Gastroesophageal sphincter (tissue), 4 donors: Measurements from ENCODE around the gene FAM234A. TPM values are rescaled to one million over a fixed set of nuclear protein-coding genes. Genes with fewer than 3 reads are reported as not detected.

Source experiments
- ATAC-seq: fragments of 150-250 bp; one replicate; pipeline ENCODE4 v1.9.1; 2016; ENCODE audit warnings: mild to moderate bottlenecking, moderate library complexity
- H3K27ac ChIP-seq, 4 donors: fragments of 200-600 bp; sonication (generic) in 3 of 4; 1 replicate in 3 of 4; 2 replicates in 1 of 4; pipeline ENCODE4 v1.5.1; 2016 to 2019
- H3K27me3 ChIP-seq: fragments of 200-600 bp; sonication (generic); one replicate; pipeline ENCODE4 v1.5.1; 2019
- H3K36me3 ChIP-seq, 2 donors: fragments of 200-600 bp; sonication (generic); one replicate each; pipeline ENCODE4 v1.5.1; 2019; ENCODE audit warnings: control low read depth in 1 of 2
- H3K4me1 ChIP-seq, 3 donors: fragments of 200-600 bp; sonication (generic); 1 replicate in 2 of 3; 2 replicates in 1 of 3; pipeline ENCODE4 v1.5.1; 2016 to 2019; ENCODE audit warnings: control low read depth in 2 of 3
- H3K4me3 ChIP-seq, 2 donors: fragments of 200-600 bp; sonication (generic); one replicate each; pipeline ENCODE4 v1.5.1; 2019; ENCODE audit warnings: mild to moderate bottlenecking in 1 of 2, moderate library complexity in 1 of 2
- H3K9me3 ChIP-seq, 3 donors: fragments of 200-600 bp; sonication (generic); one replicate each; pipeline ENCODE4 v1.5.1; 2017 to 2019; ENCODE audit warnings: control low read depth in 2 of 3
- EP300 ChIP-seq: sonication (generic); formaldehyde crosslinking; IDR thresholded peaks from one replicate; pipeline ENCODE4 v1.6.1; 2017; ENCODE audit warnings: antibody characterized with exemption, mild to moderate bottlenecking
- POLR2A ChIP-seq, 2 donors: fragments of 450-650 bp; IDR thresholded peaks; one replicate each; pipeline ENCODE4 v1.6.1; 2017; ENCODE audit warnings: antibody characterized with exemption in 2 of 2, mild to moderate bottlenecking in 2 of 2, moderate library complexity in 1 of 2
- POLR2AphosphoS5 ChIP-seq: sonication (generic); formaldehyde crosslinking; IDR thresholded peaks from one replicate; pipeline ENCODE4 v1.6.1; 2017; ENCODE audit warnings: antibody characterized with exemption
- WGBS, 2 donors: methylation state at CpG; one replicate each; pipeline ENCODE4 v1.1.5; 2018; ENCODE audit warnings: low coverage in 1 of 2; 5-methylcytosine and 5-hydroxymethylcytosine counted together
- total RNA-seq, 4 donors: library from RNA; depleted of rRNA; stranded (reverse); fragments of >200 nt; gene quantifications; one replicate each; pipeline ENCODE4 v1.1.0, GENCODE V29; 2016
- TF ChIP-seq, protein P1 (sequence below), 4 experiments: fragments of 200-600 bp in 2 of 4; fragments of 450-650 bp in 2 of 4; sonication (generic) in 1 of 4; IDR thresholded peaks; one replicate each; pipeline ENCODE4 v1.5.1; 2017 to 2019; ENCODE audit warnings: antibody characterized with exemption in 4 of 4, mild to moderate bottlenecking in 2 of 4, moderate library complexity in 2 of 4

The FAM234A gene
- total RNA-seq, 4 donors from 2014 or later = 54.5 to 123 (median 93.2) TPM

DNA sequence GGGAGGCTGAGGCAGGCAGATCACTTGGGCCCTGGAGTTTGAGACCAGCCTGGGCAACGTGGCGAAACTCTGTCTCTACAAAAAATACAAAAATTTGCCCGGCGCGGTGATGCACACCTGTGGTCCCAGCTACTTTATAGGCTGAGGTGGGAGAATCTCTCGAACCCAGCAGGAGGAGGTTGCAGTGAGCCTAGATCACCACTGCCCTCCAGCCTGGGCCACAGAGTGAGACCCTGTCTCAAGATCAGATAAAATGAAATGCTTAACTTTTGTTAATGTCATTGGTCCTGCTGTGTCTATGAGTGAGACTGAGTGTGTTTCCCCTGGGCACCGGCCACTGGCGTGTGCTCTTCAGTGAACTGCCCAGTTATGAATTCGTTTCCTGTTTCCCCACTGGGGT lies 10.5 kb downstream of the FAM234A start:
- Histone ChIP-seq H3K36me3 (peaks cover 0 to 28% of the 10 kb centered on the region in 2 donors), H3K9me3 (no peaks in the 10 kb centered on the region), H3K27ac (no peak overlapping the region), H3K4me3 (no peak overlapping the region), H3K27me3 (no peaks in the 10 kb centered on the region), H3K4me1 (peaks cover 0 to 36% (median 0%) of the 10 kb centered on the region in 3 donors)
- no peak for ATAC-seq
- 75 to 100% methylated on average over 2 of the region's 9 CpGs for WGBS, 2 donors
- TF ChIP-seq POLR2AphosphoS5 (no peak), EP300 (no peak), POLR2A (IDR thresholded peaks at IDR 0.05) (no peak)
- TF ChIP-seq, protein P1, sequence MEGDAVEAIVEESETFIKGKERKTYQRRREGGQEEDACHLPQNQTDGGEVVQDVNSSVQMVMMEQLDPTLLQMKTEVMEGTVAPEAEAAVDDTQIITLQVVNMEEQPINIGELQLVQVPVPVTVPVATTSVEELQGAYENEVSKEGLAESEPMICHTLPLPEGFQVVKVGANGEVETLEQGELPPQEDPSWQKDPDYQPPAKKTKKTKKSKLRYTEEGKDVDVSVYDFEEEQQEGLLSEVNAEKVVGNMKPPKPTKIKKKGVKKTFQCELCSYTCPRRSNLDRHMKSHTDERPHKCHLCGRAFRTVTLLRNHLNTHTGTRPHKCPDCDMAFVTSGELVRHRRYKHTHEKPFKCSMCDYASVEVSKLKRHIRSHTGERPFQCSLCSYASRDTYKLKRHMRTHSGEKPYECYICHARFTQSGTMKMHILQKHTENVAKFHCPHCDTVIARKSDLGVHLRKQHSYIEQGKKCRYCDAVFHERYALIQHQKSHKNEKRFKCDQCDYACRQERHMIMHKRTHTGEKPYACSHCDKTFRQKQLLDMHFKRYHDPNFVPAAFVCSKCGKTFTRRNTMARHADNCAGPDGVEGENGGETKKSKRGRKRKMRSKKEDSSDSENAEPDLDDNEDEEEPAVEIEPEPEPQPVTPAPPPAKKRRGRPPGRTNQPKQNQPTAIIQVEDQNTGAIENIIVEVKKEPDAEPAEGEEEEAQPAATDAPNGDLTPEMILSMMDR (IDR thresholded peaks at IDR 0.05) = no peak

DNA sequence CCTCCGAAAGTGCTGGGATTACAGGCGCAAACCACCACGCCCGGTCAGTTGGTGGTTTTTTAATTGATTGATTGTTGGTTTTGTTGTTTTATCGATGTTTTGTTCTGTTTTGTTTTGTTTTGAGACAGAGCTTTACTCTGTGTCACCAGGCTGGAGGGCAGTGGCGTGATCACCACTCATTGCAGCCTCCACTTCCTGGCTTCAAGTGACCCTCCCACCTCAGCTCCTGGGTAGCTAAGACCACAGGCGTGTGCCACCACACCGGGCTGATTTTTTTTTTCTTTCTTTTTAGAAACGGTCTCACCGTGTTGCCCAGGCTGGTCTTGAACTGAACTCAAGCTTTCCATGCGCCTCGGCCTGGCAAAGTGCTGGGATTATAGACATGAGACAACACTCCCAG lies 12.4 kb downstream of the FAM234A start:
- TF ChIP-seq EP300 = no peak
- no peak for TF ChIP-seq POLR2A (IDR thresholded peaks at IDR 0.05)
- TF ChIP-seq POLR2AphosphoS5 = no peak
- ATAC-seq = no peak
- H3K36me3 ChIP-seq = peaks cover 0 to 46% of the 10 kb centered on the region in 2 donors
- H3K4me3 ChIP-seq = no peak overlapping the region
- H3K27ac ChIP-seq = no peak overlapping the region
- H3K4me1 ChIP-seq = peaks cover 0 to 17% (median 0%) of the 10 kb centered on the region in 3 donors
- H3K27me3 ChIP-seq = no peaks in the 10 kb centered on the region
- H3K9me3 ChIP-seq = no peaks in the 10 kb centered on the region
- WGBS, 2 donors = 89 to 90% methylated on average over 6 to 11 of the region's 12 CpGs

DNA sequence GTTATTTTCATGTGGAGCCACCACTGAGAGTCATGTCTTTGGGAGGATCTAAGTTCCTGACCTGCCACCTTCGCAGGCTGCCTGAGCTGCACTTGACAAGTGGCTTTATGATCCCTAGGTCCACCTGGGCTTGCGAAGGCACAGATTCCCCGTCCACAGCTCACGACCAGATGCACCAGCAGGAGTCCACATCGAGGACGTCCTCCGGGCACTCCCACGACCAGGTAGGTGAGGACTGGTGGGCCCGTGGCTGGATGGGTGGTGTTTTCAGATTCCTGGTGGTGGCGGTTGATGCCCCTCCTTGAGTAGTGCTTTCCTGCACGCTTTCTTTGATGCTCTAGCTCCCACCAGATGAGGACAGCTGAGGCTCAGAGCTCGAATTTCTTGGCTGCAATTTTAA lies 14.8 kb downstream of the FAM234A start:
- no peaks in the 10 kb centered on the region for H3K4me1 ChIP-seq
- no peaks in the 10 kb centered on the region for H3K9me3 ChIP-seq
- no peak for TF ChIP-seq POLR2A (IDR thresholded peaks at IDR 0.05)
- H3K27ac ChIP-seq = no peak overlapping the region
- H3K36me3 ChIP-seq = peaks cover 0 to 70% of the 10 kb centered on the region in 2 donors
- no peak overlapping the region for H3K4me3 ChIP-seq
- no peaks in the 10 kb centered on the region for H3K27me3 ChIP-seq
- no peak for ATAC-seq
- 84 to 92% methylated on average over 3 to 4 of the region's 12 CpGs for WGBS, 2 donors

DNA sequence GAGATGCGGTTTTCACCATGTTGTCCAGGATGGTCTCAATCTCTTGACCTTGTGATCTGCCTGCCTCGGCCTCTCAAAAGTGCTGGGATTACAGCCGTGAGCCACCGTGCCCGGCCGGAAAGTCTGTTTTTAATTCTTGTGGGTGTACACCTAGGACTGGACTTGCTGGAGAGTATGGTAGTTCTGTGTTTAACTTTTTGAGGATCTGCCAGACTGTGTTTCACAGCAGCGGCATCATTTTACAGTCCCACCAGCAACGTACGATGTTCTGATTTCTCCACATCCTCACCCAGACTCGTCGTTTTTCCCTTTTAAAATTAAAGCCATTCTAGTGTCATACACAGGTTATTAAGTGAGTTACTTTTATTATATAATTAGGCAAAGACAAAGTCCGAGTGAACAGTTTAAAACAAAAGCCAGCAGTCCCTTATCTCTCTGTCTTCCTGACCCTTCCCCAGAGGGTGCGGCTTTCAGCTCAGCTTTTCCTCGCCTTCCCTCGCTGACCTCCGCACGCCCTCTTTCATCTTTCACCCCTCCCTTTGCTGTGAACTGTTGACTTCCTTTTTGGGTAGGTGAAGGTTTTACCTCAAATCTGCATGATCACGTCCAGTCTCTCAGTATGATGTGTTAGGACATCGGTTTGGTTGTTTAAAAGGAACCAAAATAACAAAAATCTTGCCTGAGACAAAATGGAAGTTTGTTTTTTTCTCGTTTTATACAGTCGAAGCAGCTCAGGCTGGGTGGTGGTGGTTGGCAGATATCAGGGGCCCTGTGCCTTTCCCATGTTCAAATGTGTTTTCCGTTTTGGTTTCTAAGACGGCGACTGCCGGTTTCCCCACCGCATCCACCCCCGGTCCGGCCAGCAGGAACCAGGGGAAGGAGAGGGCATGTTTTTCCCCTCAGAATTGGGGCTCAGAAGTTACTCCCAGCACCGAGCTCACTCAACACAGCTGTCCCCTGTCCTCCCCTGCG lies 18.0 kb downstream of the FAM234A start:
- 63 to 71% methylated on average over 18 to 30 of the region's 30 CpGs for WGBS, 2 donors

DNA sequence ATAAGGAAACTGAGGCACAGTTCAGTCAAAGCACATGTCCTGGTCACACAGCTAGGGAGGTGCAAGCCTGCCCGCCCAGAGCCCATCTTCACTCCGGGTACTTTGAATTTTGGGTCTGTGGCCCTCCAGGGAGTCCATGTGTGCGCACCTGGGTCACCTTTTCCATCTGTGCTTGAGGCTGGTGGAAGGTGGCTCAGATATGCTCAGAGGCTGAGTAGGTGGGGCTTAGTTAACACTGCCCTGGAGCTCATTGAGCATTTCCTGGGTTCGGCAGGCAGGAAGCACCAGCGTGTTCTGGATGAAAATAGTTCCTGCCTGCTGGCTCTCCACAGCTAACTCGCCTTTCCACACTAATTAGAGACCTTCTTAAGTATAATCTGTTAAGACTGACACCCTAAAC lies 19.2 kb downstream of the FAM234A start:
- H3K36me3 ChIP-seq = peaks cover 0 to 94% of the 10 kb centered on the region in 2 donors
- H3K4me3 ChIP-seq = no peak overlapping the region
- 78 to 100% methylated on average over 2 to 3 of the region's 6 CpGs for WGBS, 2 donors
- ATAC-seq = no peak
- no peak for TF ChIP-seq EP300
- H3K9me3 ChIP-seq = no peaks in the 10 kb centered on the region
- no peaks in the 10 kb centered on the region for H3K27me3 ChIP-seq
- no peaks in the 10 kb centered on the region for H3K4me1 ChIP-seq
- H3K27ac ChIP-seq = no peak overlapping the region

More for the DNA sequence above, 18.0 kb downstream of the FAM234A start:
- Histone ChIP-seq H3K27me3 (no peaks in the 10 kb centered on the region), H3K27ac (peak overlapping the region in 2 of 4 donors; percentile 10 to 29), H3K4me3 (no peak overlapping the region), H3K9me3 (no peaks in the 10 kb centered on the region), H3K36me3 (peaks cover 0 to 96% of the 10 kb centered on the region in 2 donors), H3K4me1 (no peaks in the 10 kb centered on the region)
- no peak for TF ChIP-seq POLR2AphosphoS5
- TF ChIP-seq, protein P1 (IDR thresholded peaks at IDR 0.05) = no peak
- TF ChIP-seq EP300 = no peak
- TF ChIP-seq POLR2A (IDR thresholded peaks at IDR 0.05) = no peak
- no peak for ATAC-seq

DNA sequence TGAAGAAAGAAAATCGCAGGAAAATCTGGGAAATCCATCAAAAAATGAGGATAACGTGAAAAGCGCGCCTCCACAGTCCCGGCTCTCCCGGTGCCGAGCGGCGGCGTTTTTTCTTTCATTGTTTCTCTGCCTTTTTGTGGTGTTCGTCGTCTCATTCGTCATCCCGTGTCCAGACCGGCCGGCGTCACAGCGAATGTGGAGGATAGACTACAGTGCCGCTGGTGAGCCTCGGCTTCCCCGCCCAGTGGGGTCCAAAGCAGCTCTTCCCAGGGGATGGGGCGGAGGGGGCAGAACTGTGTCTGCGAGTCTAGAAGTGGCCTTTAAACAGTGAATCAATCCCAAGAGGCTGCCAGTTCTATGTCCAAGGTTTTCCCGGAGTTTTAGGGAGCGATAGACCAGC lies 19.8 kb downstream of the FAM234A start:
- Histone ChIP-seq H3K27ac (no peak overlapping the region), H3K4me1 (no peaks in the 10 kb centered on the region), H3K9me3 (no peaks in the 10 kb centered on the region), H3K27me3 (no peaks in the 10 kb centered on the region), H3K4me3 (no peak overlapping the region), H3K36me3 (peaks cover 0 to 94% of the 10 kb centered on the region in 2 donors)
- WGBS, 2 donors = 86 to 94% methylated on average over 16 to 19 of the region's 25 CpGs
- no peak for ATAC-seq
- TF ChIP-seq POLR2A (IDR thresholded peaks at IDR 0.05) (no peak), EP300 (no peak), POLR2AphosphoS5 (no peak)
- TF ChIP-seq, protein P1 (IDR thresholded peaks at IDR 0.05) = no peak
